ENCODE results near the gene RPAP3. TPM values are rescaled to one million over a fixed set of nuclear protein-coding genes. Genes with fewer than 3 reads are reported as not detected.
"Not testable (repeated sequence)": the region's sequence is repeated elsewhere in the genome, so short reads cannot be mapped to it uniquely, and the experiment has no call there.

Gene RPAP3
- total RNA-seq, 2 donors from 2014 or later, result 41.7 to 53.9 TPM

DNA sequence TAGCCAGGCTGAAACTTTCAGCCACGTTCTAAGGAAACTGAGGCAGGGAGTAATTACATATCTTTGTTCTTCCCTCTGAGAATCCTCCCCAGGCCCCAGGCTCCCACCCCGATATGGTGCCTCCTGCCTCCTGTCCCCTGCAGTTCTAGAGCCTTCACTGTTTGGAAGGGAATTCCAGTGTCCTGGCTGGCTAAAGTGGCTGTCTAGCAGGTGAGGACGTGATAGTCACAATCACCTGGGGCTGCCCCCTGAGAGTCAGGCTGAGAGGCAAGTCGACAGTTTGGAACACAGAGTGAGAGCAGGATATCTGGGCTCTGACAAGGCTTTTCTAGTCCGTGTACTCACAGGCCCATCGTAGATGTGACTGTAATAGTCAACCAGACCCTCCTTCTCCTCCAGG lies 6.3 kb upstream of the RPAP3 start:
- Mint-ChIP-seq H3K27ac (no peak overlapping the region), H3K36me3 (no peaks in the 10 kb centered on the region), H3K9me3 (no peaks in the 10 kb centered on the region)
- no peak for ATAC-seq
- DNase-seq (ENCODE audit: low spot score in 2 of 2), result no peak

DNA sequence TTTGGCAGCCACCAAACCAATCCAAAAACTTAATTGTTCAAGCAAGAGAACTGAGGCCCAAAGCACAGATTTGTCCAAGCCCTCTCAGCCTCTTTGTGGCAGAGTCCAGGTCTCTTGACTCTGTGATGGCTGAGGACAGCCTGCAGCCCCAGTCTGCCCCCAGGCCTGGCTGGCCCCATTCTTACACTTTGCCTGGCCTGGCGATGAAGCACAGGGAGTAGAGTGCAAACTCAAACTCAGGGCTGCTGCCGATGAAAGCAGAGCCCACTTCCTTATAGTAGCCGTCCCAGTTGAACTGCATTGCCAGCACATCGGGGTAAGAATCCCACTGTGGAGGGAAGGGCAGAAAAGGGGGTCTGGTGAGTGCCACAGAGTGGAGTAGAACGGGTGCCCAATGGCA lies 5.6 kb upstream of the RPAP3 start:
- Mint-ChIP-seq H3K27ac (no peak overlapping the region), H3K36me3 (peaks cover 2 to 3% of the 10 kb centered on the region in 2 donors), H3K9me3 (no peaks in the 10 kb centered on the region)
- ATAC-seq, result no peak
- DNase-seq (ENCODE audit: low spot score in 2 of 2), result no peak

GRCh38 chr12:47710278-47710677 lies 4.4 kb upstream of the RPAP3 start:
- no peak for DNase-seq (ENCODE audit: low spot score in 2 of 2)
- ATAC-seq, result no peak
- peak overlapping the region in 1 of 2 donors; percentile 35 for H3K27ac Mint-ChIP-seq
- peaks cover 9 to 10% of the 10 kb centered on the region in 2 donors for H3K36me3 Mint-ChIP-seq
- no peaks in the 10 kb centered on the region for H3K9me3 Mint-ChIP-seq

DNA sequence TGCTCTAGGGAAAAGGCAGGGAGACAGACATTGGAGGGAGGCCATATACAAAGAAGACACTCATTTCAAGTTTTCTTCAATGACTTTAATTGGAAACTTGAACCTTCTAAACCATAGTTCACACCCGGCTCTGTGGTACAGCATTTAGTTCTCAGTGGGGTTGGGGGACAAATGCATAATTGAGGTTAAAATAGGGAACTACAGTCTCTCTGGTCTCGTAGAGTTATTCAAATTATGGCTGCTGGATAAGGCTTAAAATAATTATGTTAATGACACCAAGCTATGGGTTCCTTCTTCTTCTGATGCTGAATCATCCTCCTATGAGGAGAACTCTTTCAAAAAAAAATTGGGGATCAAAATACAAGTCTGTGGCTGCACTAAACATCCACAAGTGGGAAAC lies 3.8 kb upstream of the RPAP3 start:
- H3K9me3 Mint-ChIP-seq, result no peaks in the 10 kb centered on the region
- ATAC-seq (no peak), DNase-seq (ENCODE audit: low spot score in 2 of 2) (no peak)
- peaks cover 9 to 16% of the 10 kb centered on the region in 2 donors for H3K36me3 Mint-ChIP-seq
- H3K27ac Mint-ChIP-seq, result peak overlapping the region in 1 of 2 donors; percentile 35

DNA sequence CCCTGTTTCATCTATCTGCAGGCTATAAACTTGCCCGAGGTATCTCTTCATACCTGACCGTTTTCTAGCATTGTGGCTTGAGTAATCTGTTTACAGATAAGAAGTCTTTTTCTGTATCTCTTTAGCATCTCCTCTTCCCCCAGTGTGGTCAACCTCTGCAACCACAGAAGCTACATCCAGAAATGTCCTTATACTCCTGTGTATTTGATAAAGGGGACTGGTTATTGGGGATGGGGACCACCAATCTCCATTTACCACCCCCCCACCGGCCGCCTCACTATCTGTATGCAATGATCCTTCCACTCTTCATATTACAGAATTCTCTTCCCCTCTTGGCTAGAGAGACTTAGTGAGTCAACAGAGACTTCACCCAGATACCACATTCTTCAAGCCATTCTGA lies 3.4 kb upstream of the RPAP3 start:
- DNase-seq (ENCODE audit: low spot score in 2 of 2) (no peak), ATAC-seq (no peak)
- H3K9me3 Mint-ChIP-seq, result no peaks in the 10 kb centered on the region
- peaks cover 10 to 16% of the 10 kb centered on the region in 2 donors for H3K36me3 Mint-ChIP-seq
- peak overlapping the region in 1 of 2 donors; percentile 35 for H3K27ac Mint-ChIP-seq

DNA sequence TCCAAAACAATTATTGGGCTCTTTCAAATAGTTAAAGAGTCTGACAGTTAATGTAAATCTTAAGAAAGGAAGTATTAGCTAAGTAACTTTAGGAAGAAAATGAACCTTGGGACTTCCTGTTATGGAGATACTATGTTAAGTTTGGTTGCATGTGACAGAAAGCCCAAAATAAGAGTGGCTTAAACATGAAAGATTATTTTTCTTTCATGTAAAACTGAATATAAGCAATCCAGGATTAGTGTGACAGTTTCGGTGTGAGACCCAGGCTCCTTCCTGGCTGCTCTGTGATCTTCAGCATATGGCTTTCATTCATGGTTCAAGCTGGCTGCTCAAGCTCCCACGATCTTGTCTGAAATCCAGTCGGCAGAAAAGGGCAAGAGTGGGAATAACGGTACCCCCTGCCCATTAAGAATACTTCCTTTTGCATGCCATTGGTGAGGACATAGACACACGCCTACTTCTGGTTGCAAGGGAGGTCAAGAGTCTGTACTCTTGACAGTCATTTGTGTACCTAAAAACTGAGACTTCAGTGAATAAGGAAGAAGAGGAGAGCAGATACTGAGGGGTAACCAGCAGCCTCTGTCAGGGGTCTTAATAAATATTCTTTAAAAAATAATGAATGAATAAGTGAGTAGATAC lies 2.2 kb upstream of the RPAP3 start:
- H3K9me3 Mint-ChIP-seq, result no peaks in the 10 kb centered on the region
- H3K27ac Mint-ChIP-seq, result peak overlapping the region; percentile 1 to 74
- ATAC-seq (no peak), DNase-seq (ENCODE audit: low spot score in 2 of 2) (no peak)
- H3K36me3 Mint-ChIP-seq, result peaks cover 21 to 27% of the 10 kb centered on the region in 2 donors

DNA sequence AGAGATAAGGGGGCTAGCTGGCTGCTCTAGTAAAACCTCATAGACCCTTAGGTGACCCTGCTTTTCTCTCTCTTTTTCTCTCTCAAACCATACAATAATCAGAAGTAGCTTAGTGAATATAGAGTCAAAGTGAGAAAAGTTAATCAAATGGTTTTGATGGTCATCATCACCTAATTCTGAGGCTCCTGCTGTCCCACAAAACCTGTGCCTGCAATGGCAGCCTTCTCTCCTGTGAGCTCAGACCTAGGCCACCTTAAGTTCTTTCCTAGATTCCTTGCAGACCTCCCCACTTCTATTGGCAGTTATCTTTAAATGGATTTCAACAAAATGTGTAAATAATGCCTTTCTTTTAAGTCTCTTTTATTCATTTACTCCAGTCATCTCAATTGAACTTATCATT lies 1.5 kb upstream of the RPAP3 start:
- Mint-ChIP-seq H3K9me3 (no peaks in the 10 kb centered on the region), H3K27ac (peak overlapping the region; percentile 1 to 74), H3K36me3 (peaks cover 21 to 27% of the 10 kb centered on the region in 2 donors)
- ATAC-seq, result no peak
- DNase-seq (ENCODE audit: low spot score in 2 of 2), result no peak

- no peaks in the 10 kb centered on the region for H3K9me3 Mint-ChIP-seq
- H3K27ac Mint-ChIP-seq, result peak overlapping the region; percentile 9 to 96
- DNase-seq (ENCODE audit: low spot score in 2 of 2) (no peak), ATAC-seq (peak in 1 of 2 donors; percentile 0)
- peaks cover 28 to 31% of the 10 kb centered on the region in 2 donors for H3K36me3 Mint-ChIP-seq
Measured at GRCh38 chr12:47705229-47705565, 633 bp downstream of the RPAP3 start.

- DNase-seq (ENCODE audit: low spot score in 2 of 2), result no peak
- peaks cover 28 to 31% of the 10 kb centered on the region in 2 donors for H3K36me3 Mint-ChIP-seq
- H3K27ac Mint-ChIP-seq, result peak overlapping the region; percentile 9 to 96
- H3K9me3 Mint-ChIP-seq, result no peaks in the 10 kb centered on the region
- ATAC-seq, result no peak
Measured at GRCh38 chr12:47704719-47705118, 1.1 kb downstream of the RPAP3 start.

DNA sequence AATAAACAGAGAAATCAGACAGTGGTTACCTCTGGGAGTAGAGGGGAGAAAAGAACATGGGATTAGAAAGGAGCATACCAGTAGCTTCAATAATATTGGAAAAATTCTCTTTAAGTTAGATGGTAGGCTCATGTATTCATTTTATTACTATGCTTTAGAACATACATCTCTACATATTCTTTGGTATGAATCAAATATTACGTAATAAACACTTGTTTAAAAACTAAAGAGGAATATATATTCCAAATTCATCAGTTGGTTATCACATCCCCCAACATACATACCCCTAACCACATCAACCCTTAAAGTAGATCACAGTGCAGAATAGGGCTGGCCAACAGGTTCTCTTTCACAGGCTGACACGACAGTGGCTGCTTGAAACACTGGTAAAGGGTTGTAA lies 5.6 kb downstream of the RPAP3 start:
- Mint-ChIP-seq H3K27ac (no peak overlapping the region), H3K36me3 (peaks cover 19 to 26% of the 10 kb centered on the region in 2 donors), H3K9me3 (no peaks in the 10 kb centered on the region)
- ATAC-seq, result peak in 1 of 2 donors; percentile 10
- DNase-seq (ENCODE audit: low spot score in 2 of 2), result no peak

DNA sequence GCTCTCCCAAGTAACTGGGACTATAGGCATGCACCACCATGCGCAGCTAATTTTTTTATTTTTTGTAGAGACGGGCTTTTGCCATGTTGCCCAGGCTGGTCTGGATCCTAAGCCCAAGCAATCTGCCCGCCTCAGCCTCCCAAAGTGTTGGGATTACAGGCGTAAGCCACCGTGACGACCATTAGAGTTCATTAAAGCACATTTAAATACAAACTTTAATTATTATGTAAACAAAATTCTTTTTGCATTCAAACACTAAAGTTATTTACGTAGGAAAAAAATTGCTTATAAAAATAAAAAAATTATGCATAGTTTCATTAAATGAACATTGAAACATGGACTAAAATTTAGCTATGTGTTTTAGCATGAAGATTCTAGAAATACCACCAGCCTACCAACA lies 7.2 kb downstream of the RPAP3 start:
- DNase-seq (ENCODE audit: low spot score in 2 of 2) (no peak), ATAC-seq (no peak)
- Mint-ChIP-seq H3K27ac (no peak overlapping the region), H3K36me3 (peaks cover 14 to 18% of the 10 kb centered on the region in 2 donors), H3K9me3 (no peaks in the 10 kb centered on the region)

- no peak for ATAC-seq
- Mint-ChIP-seq H3K36me3 (peaks cover 9 to 15% of the 10 kb centered on the region in 2 donors), H3K27ac (no peak overlapping the region), H3K9me3 (no peaks in the 10 kb centered on the region)
- no peak for DNase-seq (ENCODE audit: low spot score in 2 of 2)
Measured at GRCh38 chr12:47698055-47698454, 7.8 kb downstream of the RPAP3 start.

GRCh38 chr12:47689215-47689614 lies 16.6 kb downstream of the RPAP3 start:
- peaks cover 8 to 20% of the 10 kb centered on the region in 2 donors for H3K36me3 Mint-ChIP-seq
- no peaks in the 10 kb centered on the region for H3K9me3 Mint-ChIP-seq
- ATAC-seq (no peak), DNase-seq (ENCODE audit: low spot score in 2 of 2) (no peak)
- no peak overlapping the region for H3K27ac Mint-ChIP-seq

DNA sequence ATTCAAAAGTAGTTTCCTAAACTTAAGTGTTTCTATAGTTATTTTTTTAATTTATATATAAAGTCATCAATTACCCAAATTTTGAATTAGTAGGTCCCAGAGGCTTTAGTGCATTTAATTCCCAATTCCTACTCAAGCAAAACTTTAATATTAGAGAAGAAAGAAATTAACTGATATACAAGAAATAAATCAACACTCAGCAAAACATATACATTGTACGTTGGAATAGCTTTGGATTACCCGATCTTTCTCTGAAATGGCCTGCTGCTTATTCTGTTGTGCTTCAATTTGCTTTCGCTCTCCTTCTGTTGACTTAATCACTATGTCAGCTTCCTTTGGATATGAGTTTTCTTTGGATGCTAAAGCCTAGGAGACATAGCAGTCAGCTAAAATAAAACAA lies 18.2 kb downstream of the RPAP3 start:
- H3K27ac Mint-ChIP-seq, result no peak overlapping the region
- DNase-seq (ENCODE audit: low spot score in 2 of 2), result no peak
- ATAC-seq, result no peak
- H3K36me3 Mint-ChIP-seq, result peaks cover 9 to 10% of the 10 kb centered on the region in 2 donors
- no peaks in the 10 kb centered on the region for H3K9me3 Mint-ChIP-seq

DNA sequence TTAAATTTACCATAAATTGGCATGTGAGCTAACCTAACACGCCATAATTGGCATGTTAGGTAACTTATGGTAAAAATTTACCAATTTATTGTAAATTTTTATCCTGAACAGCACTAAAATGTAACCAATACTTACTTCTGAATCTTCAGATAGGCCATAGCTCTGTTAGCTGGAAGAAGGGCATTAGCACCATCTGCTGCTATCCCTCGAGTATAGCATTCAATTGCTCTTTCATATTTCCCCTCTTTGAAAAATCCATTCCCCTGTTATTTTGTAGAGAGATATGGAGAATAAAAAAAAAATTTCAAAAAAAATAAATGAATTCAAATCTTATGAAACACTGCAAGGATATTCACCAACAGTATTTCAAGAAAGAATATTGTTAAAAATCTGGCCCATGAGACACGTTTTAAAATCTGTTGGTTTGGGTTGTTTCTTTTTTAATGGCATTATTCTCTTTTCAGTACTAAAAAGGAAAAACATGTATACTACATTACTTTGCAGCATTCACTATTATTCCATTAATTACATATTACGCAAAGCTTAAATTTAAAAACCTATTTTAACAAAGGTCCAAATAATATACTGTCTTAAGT lies 19.1 kb downstream of the RPAP3 start:
- H3K9me3 Mint-ChIP-seq, result no peaks in the 10 kb centered on the region
- no peak overlapping the region for H3K27ac Mint-ChIP-seq
- ATAC-seq, result peak; percentile 39 to 59
- peaks cover under 1 to 6% of the 10 kb centered on the region in 2 donors for H3K36me3 Mint-ChIP-seq
- DNase-seq (ENCODE audit: low spot score in 2 of 2), result no peak

DNA sequence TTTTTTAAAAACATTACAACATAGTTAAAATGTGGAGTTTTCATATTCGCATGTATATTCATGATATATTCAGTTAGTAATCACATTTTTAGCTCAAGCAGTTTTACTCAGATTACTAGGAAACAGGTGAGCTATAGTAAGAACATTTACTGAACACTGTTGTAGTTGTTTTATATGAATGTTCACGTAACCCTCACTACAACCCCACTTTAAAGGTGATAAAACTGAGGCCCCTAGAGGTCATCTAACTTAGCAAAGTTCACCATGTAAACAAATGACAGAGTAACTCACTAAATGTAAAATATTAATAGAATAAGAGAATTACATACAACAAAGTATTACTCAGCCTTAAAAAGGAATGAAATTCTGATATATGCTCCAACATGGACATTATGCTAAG lies 26.0 kb downstream of the RPAP3 start:
- Mint-ChIP-seq H3K9me3 (no peaks in the 10 kb centered on the region), H3K27ac (no peak overlapping the region), H3K36me3 (peaks cover 19 to 38% of the 10 kb centered on the region in 2 donors)
- no peak for ATAC-seq
- no peak for DNase-seq (ENCODE audit: low spot score in 2 of 2)

- peak; percentile 70 to 79 for ATAC-seq
- no peaks in the 10 kb centered on the region for H3K9me3 Mint-ChIP-seq
- H3K27ac Mint-ChIP-seq, result peak overlapping the region; percentile 46 to 93
- peaks cover 8 to 31% of the 10 kb centered on the region in 2 donors for H3K36me3 Mint-ChIP-seq
- DNase-seq (ENCODE audit: low spot score in 2 of 2), result no peak
Measured at GRCh38 chr12:47672068-47672467, 33.8 kb downstream of the RPAP3 start.

GRCh38 chr12:47667935-47668334 lies 37.9 kb downstream of the RPAP3 start:
- not testable (repeated sequence) for ATAC-seq; DNase-seq (ENCODE audit: low spot score in 2 of 2); H3K9me3 Mint-ChIP-seq; H3K27ac Mint-ChIP-seq
- peaks cover 5 to 10% of the 10 kb centered on the region in 2 donors for H3K36me3 Mint-ChIP-seq

Data from activated naive CD4-positive, alpha-beta T cell treated with anti-CD3 and anti-CD28 coated beads, Interleukin-2, amount 50 U/mL, for 72 hours (primary cell).